Measurements from ENCODE around the gene TIGD6. TPM values are rescaled to one million over a fixed set of nuclear protein-coding genes. Genes with fewer than 3 reads are reported as not detected.

TIGD6 gene
- total and polyA plus RNA-seq, 9 of the 15 experiments (the other 6 are each of a cell fraction or from before 2014, with no cell fraction given) = 1.8 to 6.3 (median 3.9) TPM

- in situ Hi-C loops (cut with MboI) = loop anchor here (10.0 kb wide), 1 partner anchor 106 kb away; no protein-coding TSS in a partner anchor
- no peaks in the 10 kb centered on the region for H3K36me3 ChIP-seq (ENCODE audit: control insufficient read depth, insufficient read depth, low read length)
- 20% methylated on average over 12 of the region's 23 CpGs for WGBS (ENCODE audit: insufficient coverage, low coverage, missing lambda C conversion rate)
- ChIA-PET POLR2A (interaction anchor here (0.8 to 2.0 kb wide), 8 partner anchors 9 to 123 kb away, joined by 3 to 10 read pairs (median 4); no protein-coding TSS in a partner anchor), CTCF (ENCODE audit: low intra/inter-chr PET ratio) (interaction anchor here (0.6 to 5.1 kb wide), 3 partner anchors 108 to 127 kb away, joined by 4 to 59 read pairs (median 9); no protein-coding TSS in a partner anchor)
- H3K9me3 ChIP-seq (replicated peaks; ENCODE audit: control insufficient read depth, insufficient read depth, low read depth, low read length) = no peaks in the 10 kb centered on the region
- peak overlapping the region; percentile 66 for H3K4me3 ChIP-seq
- peak overlapping the region; percentile 95 for H2AFZ ChIP-seq (ENCODE audit: low read depth, low read length)
- H3K9ac ChIP-seq (ENCODE audit: insufficient read depth in 1 of 2, low read depth in 2 of 2, low read length in 2 of 2) = peak overlapping the region; percentile 70 to 88; a peak in 3 of 4 replicates
- DNase-seq (ENCODE audit: extremely low read depth in 1 of 4, low spot score in 3 of 4) (no peak), FAIRE-seq (no peak), ATAC-seq (no peak)
- no peaks in the 10 kb centered on the region for H3K27me3 ChIP-seq (ENCODE audit: control insufficient read depth in 2 of 2, insufficient read depth in 2 of 2, low read length in 2 of 2)
- no peaks in the 10 kb centered on the region for H4K20me1 ChIP-seq (replicated peaks; ENCODE audit: control insufficient read depth, insufficient read depth, low read length)
- H3K9me1 ChIP-seq (ENCODE audit: control insufficient read depth, insufficient read depth, low read length) = no peaks in the 10 kb centered on the region
- 0 out of 3 replicates have a peak, but pooled peaks cover 4% of the 10 kb centered on the region for H3K79me2 ChIP-seq (ENCODE audit: control insufficient read depth, insufficient read depth, low read length)
- intact Hi-C loops (cut with micrococcal nuclease) = loop anchor here (5.0 kb wide), 1 partner anchor 109 kb away; no protein-coding TSS in a partner anchor
- H3K4me1 ChIP-seq (replicated peaks in 1 of 2; ENCODE audit: control insufficient read depth in 2 of 2, insufficient read depth in 2 of 2, low read length in 2 of 2) = peaks cover 14 to 21% of the 10 kb centered on the region in 2 experiments; a peak in 4 of 5 replicates
- H3K27ac ChIP-seq (ENCODE audit: extremely low read depth, low read depth, low read length) = no peak overlapping the region
- no TSS peak for BruUV-seq (replicated peaks)
- peak overlapping the region; percentile 80 for H3K4me2 ChIP-seq (ENCODE audit: insufficient read depth, low read length)
- no peak for TF ChIP-seq PHB2 (IDR thresholded peaks at IDR 0.05; ENCODE audit: low read depth)
- no peak for TF ChIP-seq RBM22 (IDR thresholded peaks at IDR 0.05; ENCODE audit: low read depth, low read length, poor library complexity, severe bottlenecking)
- TF ChIP-seq SMAD3 (CRISPR knock-in tag; conservative IDR thresholded peaks at IDR 0.05) = no peak
- no peak for TF ChIP-seq PCBP1 (IDR thresholded peaks at IDR 0.05; ENCODE audit: low read depth, low read length, poor library complexity, severe bottlenecking)
- TF ChIP-seq, protein P1, sequence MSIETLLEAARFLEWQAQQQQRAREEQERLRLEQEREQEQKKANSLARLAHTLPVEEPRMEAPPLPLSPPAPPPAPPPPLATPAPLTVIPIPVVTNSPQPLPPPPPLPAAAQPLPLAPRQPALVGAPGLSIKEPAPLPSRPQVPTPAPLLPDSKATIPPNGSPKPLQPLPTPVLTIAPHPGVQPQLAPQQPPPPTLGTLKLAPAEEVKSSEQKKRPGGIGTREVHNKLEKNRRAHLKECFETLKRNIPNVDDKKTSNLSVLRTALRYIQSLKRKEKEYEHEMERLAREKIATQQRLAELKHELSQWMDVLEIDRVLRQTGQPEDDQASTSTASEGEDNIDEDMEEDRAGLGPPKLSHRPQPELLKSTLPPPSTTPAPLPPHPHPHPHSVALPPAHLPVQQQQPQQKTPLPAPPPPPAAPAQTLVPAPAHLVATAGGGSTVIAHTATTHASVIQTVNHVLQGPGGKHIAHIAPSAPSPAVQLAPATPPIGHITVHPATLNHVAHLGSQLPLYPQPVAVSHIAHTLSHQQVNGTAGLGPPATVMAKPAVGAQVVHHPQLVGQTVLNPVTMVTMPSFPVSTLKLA (conservative IDR thresholded peaks at IDR 0.05) = no peak
- no peak for TF ChIP-seq PHTF2 (CRISPR knock-in tag; IDR thresholded peaks at IDR 0.05)
- no peak for TF ChIP-seq POLR3G (IDR thresholded peaks at IDR 0.05; ENCODE audit: extremely low read depth, insufficient read length, insufficient replicate concordance)
- TF ChIP-seq TCFL5 (CRISPR knock-in tag; conservative IDR thresholded peaks at IDR 0.05) = no peak
- no peak for TF ChIP-seq CC2D1A (IDR thresholded peaks at IDR 0.05)
- TF ChIP-seq, protein P2, sequence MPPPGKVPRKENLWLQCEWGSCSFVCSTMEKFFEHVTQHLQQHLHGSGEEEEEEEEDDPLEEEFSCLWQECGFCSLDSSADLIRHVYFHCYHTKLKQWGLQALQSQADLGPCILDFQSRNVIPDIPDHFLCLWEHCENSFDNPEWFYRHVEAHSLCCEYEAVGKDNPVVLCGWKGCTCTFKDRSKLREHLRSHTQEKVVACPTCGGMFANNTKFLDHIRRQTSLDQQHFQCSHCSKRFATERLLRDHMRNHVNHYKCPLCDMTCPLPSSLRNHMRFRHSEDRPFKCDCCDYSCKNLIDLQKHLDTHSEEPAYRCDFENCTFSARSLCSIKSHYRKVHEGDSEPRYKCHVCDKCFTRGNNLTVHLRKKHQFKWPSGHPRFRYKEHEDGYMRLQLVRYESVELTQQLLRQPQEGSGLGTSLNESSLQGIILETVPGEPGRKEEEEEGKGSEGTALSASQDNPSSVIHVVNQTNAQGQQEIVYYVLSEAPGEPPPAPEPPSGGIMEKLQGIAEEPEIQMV (tag; conservative IDR thresholded peaks at IDR 0.05; ENCODE audit: low read depth) = no peak
- no peak for TF ChIP-seq SOX6 (IDR thresholded peaks at IDR 0.05)
- TF ChIP-seq UBTF (IDR thresholded peaks at IDR 0.05; ENCODE audit: borderline replicate concordance in 1 of 2, low read depth in 2 of 2, low read length in 2 of 2) = no peak
- TF ChIP-seq CHD2 (IDR thresholded peaks at IDR 0.05; ENCODE audit: low read depth, low read length) = no peak
- TF ChIP-seq ZC3H4 (CRISPR knock-in tag; IDR thresholded peaks at IDR 0.05; ENCODE audit: borderline replicate concordance) = no peak
- no peak for TF ChIP-seq ZNF197 (CRISPR knock-in tag; IDR thresholded peaks at IDR 0.05; ENCODE audit: low read depth)
- no peak for TF ChIP-seq MXI1 (IDR thresholded peaks at IDR 0.05; ENCODE audit: low read depth, low read length)
- TF ChIP-seq KDM5B (IDR thresholded peaks at IDR 0.05; ENCODE audit: insufficient replicate concordance, low read depth, low read length) = no peak
These were observed 39.2 kb downstream of the TIGD6 start for GRCh38 chr5:149961186-149961685.
